ENCODE data around the gene C2orf69. TPM values are rescaled to one million over a fixed set of nuclear protein-coding genes. Genes with fewer than 3 reads are reported as not detected.

Gene C2orf69
- total and polyA plus RNA-seq, 9 donors, result 4.4 to 12.6 (median 9.6) TPM

DNA sequence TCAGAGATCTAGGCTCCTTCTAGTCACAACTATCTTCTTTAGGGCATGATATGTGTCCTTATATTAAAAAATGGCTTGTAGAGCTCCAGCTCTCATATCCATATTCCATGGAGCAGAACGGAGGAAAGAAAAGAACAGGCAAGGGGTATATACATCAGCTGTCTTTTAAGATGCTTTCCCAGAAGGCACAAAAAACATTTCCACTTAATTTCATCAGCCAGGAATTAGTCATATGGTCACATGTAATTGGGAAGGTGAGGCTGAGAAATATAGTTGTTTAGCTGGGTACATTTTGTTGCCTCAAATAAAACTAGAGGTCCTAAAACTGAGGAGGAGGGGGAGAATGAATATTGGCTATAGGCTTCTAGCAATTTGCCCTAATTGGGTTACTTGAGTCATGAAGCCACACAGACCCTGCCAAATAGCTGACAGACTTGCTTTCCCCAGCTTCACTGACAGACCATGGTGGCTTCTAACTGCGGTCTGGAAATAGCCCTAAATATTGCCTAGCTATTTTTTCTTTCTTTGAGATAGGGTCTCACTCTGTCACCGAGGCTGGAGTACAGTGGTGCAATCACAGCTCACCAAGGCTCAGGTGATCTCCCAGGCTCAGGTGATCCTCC, 64.3 kb downstream of the C2orf69 start:
- Histone ChIP-seq H3K27ac (no peak overlapping the region), H3K4me3 (no peak overlapping the region), H3K27me3 (no peaks in the 10 kb centered on the region), H3K4me1 (ENCODE audit: insufficient read depth) (no peaks in the 10 kb centered on the region), H3K36me3 (no peaks in the 10 kb centered on the region), H3K9me3 (no peaks in the 10 kb centered on the region)
- TF ChIP-seq POLR2A (IDR thresholded peaks at IDR 0.05) (no peak), EP300 (IDR thresholded peaks at IDR 0.05) (no peak)
- TF ChIP-seq, protein P1, sequence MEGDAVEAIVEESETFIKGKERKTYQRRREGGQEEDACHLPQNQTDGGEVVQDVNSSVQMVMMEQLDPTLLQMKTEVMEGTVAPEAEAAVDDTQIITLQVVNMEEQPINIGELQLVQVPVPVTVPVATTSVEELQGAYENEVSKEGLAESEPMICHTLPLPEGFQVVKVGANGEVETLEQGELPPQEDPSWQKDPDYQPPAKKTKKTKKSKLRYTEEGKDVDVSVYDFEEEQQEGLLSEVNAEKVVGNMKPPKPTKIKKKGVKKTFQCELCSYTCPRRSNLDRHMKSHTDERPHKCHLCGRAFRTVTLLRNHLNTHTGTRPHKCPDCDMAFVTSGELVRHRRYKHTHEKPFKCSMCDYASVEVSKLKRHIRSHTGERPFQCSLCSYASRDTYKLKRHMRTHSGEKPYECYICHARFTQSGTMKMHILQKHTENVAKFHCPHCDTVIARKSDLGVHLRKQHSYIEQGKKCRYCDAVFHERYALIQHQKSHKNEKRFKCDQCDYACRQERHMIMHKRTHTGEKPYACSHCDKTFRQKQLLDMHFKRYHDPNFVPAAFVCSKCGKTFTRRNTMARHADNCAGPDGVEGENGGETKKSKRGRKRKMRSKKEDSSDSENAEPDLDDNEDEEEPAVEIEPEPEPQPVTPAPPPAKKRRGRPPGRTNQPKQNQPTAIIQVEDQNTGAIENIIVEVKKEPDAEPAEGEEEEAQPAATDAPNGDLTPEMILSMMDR (IDR thresholded peaks at IDR 0.05), result no peak
- DNase-seq, result no peak
- 81 to 88% (median 87%) methylated on average over 3 of the region's 3 CpGs for WGBS, 3 donors
- intact Hi-C loops (cut with DNase I), result loop anchor here in 1 of 4 donors (5.0 to 10.0 kb wide), 2 partner anchors 502 to 729 kb away; no protein-coding TSS in a partner anchor

Small RNAs within 50 kb of the gene (small RNA-seq; reads per million reads assigned to genes)
- gene AC108032.1, result not detected
- not detected for gene RN7SL717P

Other genes with a start within 250 kb of the C2orf69 start
- 1 to 10 TPM in 6 of 7 donors, under 1 TPM in 1; 0.87 to 3.4 (median 2.1) TPM for gene FTCDNL1, start 60.1 kb upstream of the C2orf69 start, total RNA-seq
- 1 to 10 TPM in 1 of 2 donors, under 1 TPM in 1; 0.56 to 3.2 TPM for gene FTCDNL1, start 60.1 kb upstream of the C2orf69 start, polyA plus RNA-seq
- gene TYW5, start 44.2 kb downstream of the C2orf69 start, total RNA-seq, result 1 to 10 TPM; 4.4 to 7.5 (median 5.7) TPM
- gene TYW5, start 44.2 kb downstream of the C2orf69 start, polyA plus RNA-seq, result 1 to 10 TPM; 2.8 to 5.8 TPM
- gene MAIP1, start 44.3 kb downstream of the C2orf69 start, total RNA-seq, result 10 to 100 TPM; 10.7 to 18.3 (median 13.5) TPM
- 10 to 100 TPM; 11.9 to 12.2 TPM for gene MAIP1, start 44.3 kb downstream of the C2orf69 start, polyA plus RNA-seq

Data from ovary (tissue), 9 donors.